Transverse colon (tissue), 3 donors: Measurements from ENCODE around the gene PRAMEF20.
"Not testable (repeated sequence)": the region's sequence is repeated elsewhere in the genome, so short reads cannot be mapped to it uniquely, and the experiment has no call there.

Experiments
- CTCF ChIP-seq, 5 experiments: fragments of 200-600 bp in 3 of 5; fragments of 450-650 bp in 2 of 5; sonication (generic) in 3 of 5; IDR thresholded peaks; 1 replicate in 2 of 5; 2 replicates in 3 of 5; pipeline ENCODE4 v1.5.1; 2016 to 2017; ENCODE audit warnings: antibody characterized with exemption in 5 of 5, inconsistent platforms in 3 of 5, mild to moderate bottlenecking in 2 of 5, moderate library complexity in 1 of 5
- POLR2A ChIP-seq: fragments of 450-650 bp; IDR thresholded peaks from one replicate; pipeline ENCODE4 v1.6.1; 2016; ENCODE audit warnings: antibody characterized with exemption, mild to moderate bottlenecking, moderate library complexity

DNA sequence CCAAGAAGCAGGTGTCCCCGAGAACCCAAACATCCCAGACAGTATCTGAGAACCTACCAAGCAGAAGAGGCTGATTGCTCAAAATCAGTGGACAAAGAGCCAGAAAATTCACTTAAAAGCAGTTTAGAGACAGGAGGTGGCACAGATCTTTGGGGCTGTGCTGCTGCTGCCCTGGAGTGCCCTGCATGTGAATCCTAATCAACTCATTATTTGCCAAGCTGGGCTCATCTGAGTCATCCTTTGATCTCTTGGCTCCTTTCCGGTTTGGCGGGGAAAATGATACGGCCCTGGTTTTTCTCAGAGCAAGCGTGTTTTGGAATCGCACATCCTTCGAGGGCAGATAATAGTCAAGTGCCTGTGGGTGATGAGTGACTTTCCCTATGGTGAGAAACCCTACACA lies 47.9 kb upstream of the PRAMEF20 start:
- not testable (repeated sequence) for TF ChIP-seq POLR2A; CTCF (IDR thresholded peaks at IDR 0.05)
